GM13977 (cell line): ENCODE data around the gene BICC1.

Experiments
- DNase-seq: peaks from one replicate; pipeline ENCODE4 v3.0.0; 2012; ENCODE audit warnings: low spot score
- CTCF ChIP-seq: IDR thresholded peaks from 2 replicates; pipeline ENCODE4 v1.5.1; 2012; ENCODE audit warnings: mild to moderate bottlenecking, control low read depth; ENCODE audit not compliant: insufficient read depth; ENCODE audit errors: extremely low read depth, missing control alignments
- in situ Hi-C: fragments of 300-500 bp; cut with MboI; formaldehyde crosslinking; loops from one replicate; pipeline ENCODE4 v1.12.0; 2022; ENCODE audit warnings: low sequenced_read_pairs, low pct_unique_long_range_greater_than_20kb, mixed read lengths, inconsistent platforms; ENCODE audit not compliant: unreplicated experiment

Gene BICC1

GRCh38 chr10:58735087-58735486 lies 222.4 kb downstream of the BICC1 start:
- in situ Hi-C loops, result no loop called here
- DNase-seq, result no peak
- TF ChIP-seq CTCF, result no peak

GRCh38 chr10:58740620-58741369 lies 228.1 kb downstream of the BICC1 start:
- no peak for TF ChIP-seq CTCF
- in situ Hi-C loops, result no loop called here

GRCh38 chr10:58741673-58742072 lies 229.0 kb downstream of the BICC1 start:
- no peak for TF ChIP-seq CTCF
- in situ Hi-C loops, result no loop called here
- no peak for DNase-seq

More at GRCh38 chr10:58740620-58741369, 228.1 kb downstream of the BICC1 start:
- DNase-seq, result no peak

GRCh38 chr10:58742141-58742540 lies 229.5 kb downstream of the BICC1 start:
- no peak for TF ChIP-seq CTCF
- no peak for DNase-seq
- in situ Hi-C loops, result no loop called here

- TF ChIP-seq CTCF, result no peak
- no peak for DNase-seq
- in situ Hi-C loops, result no loop called here
Measured at GRCh38 chr10:58743466-58744115, 230.9 kb downstream of the BICC1 start.

GRCh38 chr10:58746474-58747185 lies 234.0 kb downstream of the BICC1 start:
- TF ChIP-seq CTCF, result no peak
- no peak for DNase-seq
- in situ Hi-C loops, result no loop called here
